ENCODE results near the gene RABGGTB.
"Not testable (repeated sequence)": the region's sequence is repeated elsewhere in the genome, so short reads cannot be mapped to it uniquely, and the experiment has no call there.

Gene RABGGTB

DNA sequence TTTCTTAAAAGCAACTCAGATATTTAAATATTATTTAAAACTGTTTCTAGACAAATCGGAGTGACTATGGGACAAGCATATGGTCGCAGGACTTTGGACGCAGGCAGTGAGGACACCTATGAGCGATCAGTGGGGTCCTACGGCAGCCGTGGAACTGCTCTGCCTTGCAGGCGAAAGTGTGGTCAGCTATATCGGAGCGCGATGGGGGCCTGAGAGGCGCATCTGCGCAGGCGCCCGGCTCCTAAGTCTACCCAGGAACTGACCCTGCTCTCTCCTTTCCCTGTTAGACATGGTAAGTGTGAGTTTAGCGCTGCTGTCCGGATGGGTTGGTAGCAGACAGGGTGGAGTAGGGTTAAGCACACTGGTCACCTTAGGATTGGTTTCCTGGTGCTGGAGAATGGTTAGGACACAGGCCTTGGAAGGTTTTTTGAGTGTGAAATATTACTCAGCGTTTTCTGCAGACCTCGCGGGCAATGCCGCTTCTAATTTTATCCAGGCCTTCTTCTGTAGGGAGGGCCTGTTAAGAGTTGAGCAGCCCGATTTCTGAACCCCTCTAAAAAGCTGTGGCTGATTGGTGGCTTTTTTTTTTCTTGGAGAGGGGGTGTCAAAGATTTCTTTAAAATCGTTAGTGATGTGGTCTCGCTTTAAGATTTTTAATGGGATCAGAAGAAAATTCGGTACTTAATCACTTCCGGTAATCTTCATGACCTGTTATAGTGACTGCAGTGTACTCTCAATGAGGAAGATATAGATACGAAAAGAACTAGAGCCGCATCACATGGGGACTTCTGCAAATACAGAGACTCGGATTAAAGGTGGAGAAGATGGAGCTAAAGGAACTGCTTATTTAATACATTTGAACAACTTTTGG, at the start of gene RABGGTB:
Gene RABGGTB, plus strand, starts transcription at position 274 of the 871 bp plus-strand sequence. Its CDS starts 16 bp downstream, at position 290.
- DNase-seq (ENCODE audit: low read depth, low spot score): peak; percentile 86

DNA sequence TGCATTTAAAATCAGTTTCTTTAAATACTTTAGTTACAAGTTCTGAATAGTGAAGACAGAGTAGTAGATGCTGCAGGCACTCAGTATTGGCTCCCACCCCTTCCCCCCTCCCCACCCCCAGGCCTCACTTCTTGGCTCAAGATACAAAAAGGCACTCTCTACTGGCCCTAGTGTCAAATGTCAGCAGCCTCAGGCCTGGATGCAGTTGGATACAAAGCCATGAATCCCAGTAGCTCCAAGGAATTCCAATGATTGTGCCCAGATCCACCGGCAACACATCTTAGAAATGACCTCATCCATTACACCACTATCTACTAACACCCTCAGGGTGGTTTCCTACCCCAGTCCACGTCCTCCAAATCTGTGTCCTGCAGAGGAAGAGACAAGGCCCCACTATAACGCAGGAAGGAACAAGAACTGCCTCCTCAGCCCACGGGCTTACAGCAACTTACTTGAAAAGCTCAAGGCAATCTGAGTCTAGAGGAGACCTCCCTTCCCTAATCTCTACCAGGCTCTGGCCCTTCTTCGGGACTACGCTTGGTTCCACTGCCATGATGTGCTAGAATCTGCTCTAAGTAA, 43.9 kb upstream of the RABGGTB start:
- DNase-seq (ENCODE audit: low read depth, low spot score): no peak

DNA sequence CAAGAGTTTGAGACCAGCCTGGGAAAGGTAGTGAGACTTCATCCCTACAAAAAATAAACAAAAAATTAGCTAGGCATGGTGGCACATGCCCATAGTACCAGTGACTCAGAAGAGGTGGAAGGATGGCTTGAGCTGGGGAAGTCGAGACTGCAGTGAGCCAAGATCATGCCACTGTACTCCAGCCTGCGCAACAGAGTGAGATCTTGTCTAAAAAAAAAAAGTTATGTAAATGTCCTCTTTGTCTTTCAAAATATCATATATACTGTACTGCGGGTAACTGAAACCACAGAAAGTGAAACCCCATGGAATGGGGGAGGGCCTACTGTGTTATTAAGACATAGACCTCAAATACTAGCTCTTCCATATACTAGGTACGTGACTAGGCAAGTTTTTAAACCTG, 40.8 kb upstream of the RABGGTB start:
- DNase-seq (ENCODE audit: low read depth, low spot score): no peak

DNA sequence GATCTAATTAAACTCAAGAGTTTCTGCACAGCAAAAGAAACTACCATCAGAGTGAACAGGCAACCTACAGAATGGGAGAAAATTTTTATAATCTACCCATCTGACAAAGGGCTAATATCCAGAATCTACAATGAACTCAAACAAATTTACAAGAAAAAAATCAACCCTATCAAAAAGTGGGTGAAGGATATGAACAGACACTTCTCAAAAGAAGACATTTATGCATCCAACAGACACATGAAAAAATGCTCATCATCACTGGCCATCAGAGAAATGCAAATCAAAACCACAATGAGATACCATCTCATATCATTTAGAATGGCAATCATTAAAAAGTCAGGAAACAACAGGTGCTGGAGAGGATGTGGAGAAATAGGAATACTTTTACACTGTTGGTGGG, 28.8 kb upstream of the RABGGTB start:
- not testable (repeated sequence) for DNase-seq (ENCODE audit: low read depth, low spot score)

DNA sequence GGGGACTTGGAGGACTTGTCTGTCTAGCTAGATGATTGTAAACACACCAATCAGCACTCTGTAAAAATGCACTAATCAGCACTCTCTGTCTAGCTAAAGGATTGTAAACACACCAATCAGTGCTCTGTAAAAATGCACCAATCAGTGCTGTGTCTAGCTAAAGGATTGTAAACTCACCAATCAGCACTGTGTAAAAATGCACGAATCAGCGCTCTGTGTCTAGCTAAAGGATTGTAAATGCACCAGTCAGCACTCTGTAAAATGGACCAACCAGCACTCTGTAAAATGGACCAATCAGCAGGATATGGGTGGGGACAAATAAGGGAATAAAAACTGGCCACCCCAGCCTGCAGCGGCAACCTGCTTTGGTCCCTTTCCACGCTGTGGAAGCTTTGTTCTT, 27.5 kb upstream of the RABGGTB start:
- not testable (repeated sequence) for DNase-seq (ENCODE audit: low read depth, low spot score)

DNA sequence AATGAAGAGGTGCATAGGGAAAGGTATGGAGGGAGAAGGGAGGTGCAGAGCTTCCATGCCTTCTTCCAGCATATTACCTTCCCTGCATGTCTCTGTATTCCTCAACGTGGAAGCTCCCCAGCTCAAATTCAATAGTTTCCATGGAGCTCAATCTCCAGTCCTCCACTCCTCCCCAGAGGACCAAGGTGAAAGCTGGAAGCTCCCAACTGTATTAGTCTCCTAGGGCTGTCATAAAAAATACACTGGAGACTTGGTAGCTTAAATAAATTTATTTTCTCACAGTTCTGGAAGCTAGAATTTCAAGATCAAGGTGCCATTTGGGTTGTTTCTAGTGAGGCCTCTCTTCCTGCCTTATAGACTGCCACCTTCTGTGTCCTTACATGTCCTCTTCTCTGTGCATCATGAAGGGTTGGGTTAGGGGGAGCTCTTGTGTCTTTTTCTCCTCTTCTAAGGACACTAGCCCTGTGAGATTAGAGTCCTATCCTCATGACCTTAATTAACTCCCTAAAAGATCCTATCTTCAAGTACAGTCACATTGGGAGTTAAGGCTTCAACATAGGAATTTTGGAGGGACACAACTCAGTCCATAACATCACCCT, 21.9 kb upstream of the RABGGTB start:
- DNase-seq (ENCODE audit: low read depth, low spot score): no peak

DNA sequence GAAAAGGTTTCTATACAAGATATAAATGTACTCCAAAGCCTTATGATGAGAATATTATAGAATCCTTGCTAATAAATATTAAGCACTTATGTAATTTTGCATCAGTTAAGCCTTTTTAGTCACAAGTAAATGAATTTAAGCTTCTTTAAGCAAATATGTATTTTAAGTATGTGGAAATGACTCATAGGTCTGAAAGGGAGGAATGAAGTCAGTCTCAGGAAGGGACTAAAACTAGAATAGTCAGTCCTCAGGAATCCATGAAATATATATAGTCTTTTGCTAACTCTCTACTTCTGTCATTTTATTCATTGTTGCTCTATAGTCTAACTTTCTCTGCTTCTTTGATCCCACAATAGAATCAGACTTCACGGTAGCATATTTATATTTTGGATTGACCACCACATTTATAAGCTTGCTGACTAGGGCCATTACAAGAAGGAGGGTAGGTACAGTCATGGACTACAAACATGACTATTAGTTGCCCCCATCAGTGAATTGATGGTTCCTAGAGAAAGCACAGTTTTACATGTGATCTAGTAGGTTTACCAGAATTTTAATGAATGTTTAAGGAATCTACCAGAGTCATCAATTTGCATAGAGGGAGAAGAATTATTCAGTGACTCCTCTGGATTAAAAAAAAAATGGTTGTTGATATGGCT, 20.2 kb upstream of the RABGGTB start:
- no peak for DNase-seq (ENCODE audit: low read depth, low spot score)

DNA sequence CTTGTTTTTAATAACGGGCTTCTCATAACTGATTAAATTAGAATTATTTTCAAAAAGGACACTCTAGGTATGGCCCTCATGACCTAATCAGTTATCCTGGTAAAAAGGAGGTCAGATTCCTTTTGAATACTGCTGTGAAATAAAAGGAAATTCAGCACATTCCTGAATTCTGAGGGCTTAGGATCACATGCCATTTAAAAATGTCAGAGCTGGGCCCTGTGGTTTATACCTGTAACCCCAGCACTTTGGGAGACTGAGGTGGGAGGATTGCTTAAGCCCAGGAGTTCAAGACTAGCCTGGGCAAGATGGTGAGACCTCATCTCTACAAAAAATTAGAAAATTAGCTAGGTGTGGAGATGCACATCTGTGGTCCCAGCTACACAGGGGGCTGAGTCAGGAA, 18.0 kb upstream of the RABGGTB start:
- DNase-seq (ENCODE audit: low read depth, low spot score): no peak

DNA sequence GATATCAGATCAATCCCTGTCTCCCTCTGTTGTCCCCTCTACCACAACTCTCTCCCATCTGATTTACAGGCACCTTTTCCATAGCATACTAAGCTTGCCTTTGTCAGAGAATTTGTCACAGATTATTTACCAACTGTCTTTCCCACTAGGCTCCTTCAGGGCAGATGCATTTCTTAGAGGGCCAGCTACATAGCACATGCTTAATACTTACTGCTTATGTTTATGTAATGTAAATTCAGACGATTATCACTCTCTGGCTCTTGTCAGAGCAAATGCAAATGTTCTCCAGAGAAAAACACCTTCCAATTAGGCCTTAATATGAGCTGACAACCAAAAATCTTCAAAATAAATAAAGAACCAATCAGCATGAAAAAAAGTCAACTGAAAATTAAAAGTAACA, 15.3 kb upstream of the RABGGTB start:
- DNase-seq (ENCODE audit: low read depth, low spot score): no peak

DNA sequence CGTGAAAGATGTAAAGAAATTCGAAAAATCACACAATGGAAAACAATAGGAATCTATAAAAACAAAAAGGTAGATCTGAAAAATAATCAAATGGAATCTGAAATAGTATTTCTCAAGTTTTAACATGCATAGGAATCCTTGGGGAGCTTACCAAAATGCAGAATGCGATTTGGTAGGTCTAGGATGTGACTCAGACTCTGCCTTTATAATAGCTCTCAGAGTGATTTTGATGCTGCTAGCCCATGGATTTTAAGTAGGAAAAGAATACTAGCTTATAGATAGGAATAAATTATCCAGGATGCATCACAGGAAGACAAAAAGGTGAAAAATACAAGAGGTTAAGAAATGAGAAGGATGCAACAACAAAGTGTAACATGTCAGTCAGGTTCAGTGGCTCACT, 14.1 kb upstream of the RABGGTB start:
- DNase-seq (ENCODE audit: low read depth, low spot score): no peak

DNA sequence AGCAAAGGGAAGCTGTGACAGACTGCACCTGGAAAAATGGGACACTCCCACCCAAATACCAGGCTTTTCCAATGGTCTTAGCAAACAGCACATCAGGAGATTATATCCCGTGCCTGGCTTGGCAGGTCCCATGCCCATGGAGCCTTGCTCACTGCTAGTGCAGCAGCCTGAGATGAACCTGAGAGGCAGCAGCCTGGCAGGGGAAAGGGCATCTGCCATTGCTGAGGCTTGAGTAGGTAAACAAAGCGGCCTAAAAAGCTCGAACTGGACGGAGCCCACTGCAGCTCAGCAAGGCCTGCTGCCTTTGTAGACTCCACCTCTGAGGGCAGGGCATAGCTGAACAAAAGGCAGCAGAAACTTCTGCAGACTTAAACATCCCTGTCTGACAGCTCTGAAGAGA, 8.2 kb upstream of the RABGGTB start:
- not testable (repeated sequence) for DNase-seq (ENCODE audit: low read depth, low spot score)

DNA sequence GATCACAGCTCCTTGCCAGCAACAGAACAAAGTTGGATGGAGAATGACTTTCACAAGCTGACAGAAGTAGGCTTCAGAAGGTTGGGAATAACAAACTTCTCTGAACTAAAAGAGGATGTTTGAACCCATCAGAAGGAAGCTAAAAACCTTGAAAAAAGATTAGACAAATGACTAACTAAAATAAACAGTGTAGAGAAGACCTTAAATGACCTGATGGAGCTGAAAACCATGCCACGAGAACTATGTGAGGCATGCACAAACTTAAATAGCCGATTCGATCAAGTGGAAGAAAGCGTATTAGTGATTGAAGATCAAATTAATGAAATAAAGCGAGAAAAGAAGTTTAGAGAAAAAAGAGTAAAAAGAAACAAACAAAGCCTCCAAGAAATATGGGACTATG, 7.4 kb upstream of the RABGGTB start:
- DNase-seq (ENCODE audit: low read depth, low spot score): not testable (repeated sequence)

DNA sequence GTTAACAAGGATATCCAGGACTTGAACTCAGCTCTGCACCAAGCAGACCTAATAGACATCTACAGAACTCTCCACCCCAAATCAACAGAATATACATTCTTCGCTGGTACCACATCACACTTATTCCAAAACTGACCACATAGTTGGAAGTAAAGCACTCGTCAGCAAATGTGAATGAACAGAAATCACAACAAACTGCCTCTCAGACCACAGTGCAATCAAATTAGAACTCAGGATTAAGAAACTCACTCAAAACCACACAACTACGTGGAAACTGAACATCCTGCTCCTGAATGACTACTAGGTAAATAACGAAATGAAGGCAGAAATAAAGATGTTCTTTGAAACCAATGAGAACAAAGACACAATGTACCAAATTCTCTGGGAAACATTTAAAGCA, 5.9 kb upstream of the RABGGTB start:
- not testable (repeated sequence) for DNase-seq (ENCODE audit: low read depth, low spot score)

DNA sequence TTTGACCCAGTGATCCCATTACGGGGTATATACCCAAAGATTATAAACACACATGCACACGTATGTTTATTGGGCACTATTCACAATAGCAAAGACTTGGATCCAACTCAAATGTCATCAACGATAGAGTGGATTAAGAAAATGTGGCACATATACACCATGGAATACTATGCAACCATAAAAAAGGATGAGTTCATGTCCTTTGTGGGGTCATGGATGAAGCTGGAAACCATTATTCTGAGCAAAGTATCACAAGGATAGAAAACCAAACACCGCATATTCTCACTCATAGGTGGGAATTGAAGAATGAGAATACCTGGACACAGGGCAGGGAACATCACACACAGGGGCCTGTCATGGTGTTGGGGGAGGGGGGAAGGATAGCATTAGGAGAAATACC, 2.1 kb upstream of the RABGGTB start:
- DNase-seq (ENCODE audit: low read depth, low spot score): not testable (repeated sequence)

DNA sequence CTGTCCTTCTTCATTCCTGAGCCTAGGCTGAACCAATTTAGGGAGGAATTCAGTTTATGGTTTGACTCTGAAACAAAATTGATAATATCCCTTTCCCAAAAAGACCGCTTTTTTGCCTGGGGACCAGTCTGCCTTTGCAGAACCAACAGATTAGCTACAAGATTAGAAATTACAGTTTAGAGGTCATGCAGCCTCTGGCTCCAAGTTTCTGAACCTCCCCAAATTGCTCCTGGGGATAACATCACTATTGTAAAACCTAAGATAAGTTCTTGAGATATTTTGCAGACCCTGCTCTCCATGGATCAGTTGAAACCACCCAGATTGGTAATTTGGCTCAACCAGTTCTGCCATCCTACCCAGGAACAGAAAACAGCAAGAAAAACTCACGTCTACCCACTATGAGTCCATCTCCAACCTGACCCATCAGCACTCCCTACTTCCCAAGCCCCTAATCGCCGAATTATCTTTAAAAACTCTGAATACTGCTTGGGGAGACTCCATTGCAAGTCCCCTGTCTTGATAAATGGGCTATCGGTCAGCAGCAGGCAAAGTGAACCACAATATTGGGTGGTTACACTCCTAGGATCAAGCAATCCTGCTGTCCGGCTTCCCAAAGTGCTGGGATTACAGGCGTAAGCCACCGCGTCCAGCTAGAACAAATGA, 605 bp upstream of the RABGGTB start:
- no peak for DNase-seq (ENCODE audit: low read depth, low spot score)

DNA sequence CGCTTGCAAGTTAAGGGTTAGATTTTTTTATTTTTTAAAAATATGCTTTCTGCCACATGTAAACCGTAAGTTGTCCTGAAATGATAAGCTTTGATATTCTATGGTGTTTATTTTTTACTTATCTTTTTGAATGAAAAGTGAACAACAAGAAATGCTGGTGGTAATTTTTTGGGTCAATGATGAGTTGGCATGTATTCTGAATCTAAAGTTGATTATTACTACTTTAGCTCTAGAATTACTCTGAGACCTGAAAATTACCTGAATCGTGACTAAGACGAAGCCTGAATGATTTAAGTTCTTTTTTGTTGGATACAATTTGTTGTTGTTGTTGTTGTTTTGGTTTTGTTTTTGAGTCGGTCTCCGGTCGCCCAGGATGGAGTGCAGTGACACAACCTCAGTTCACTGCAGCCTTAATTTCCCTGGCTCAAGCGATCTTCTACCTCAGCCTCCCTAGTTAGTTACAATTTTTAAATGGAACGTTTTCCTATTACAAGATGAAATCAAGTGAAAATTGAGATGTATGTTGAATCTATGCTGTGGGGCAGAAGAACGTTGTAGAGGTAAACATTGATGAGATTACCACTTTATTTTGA, 941 bp downstream of the RABGGTB start:
- no peak for DNase-seq (ENCODE audit: low read depth, low spot score)

DNA sequence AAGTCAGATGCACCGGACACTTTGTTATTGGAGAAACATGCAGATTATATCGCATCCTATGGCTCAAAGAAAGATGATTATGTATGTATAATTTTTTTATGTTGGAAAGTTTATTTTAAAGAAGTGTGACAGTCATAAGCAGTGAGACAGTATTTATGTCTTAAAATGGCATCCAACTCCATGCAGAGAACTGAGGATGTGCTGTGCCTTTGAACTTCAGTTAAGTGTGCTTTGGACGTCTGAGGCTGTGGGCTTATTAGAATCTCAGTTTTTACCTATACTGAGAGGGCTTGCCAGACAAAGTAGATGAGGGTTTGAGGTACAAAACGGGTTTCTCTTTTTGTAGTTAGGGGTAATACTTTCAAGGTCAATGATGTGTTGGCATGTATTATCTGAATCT, 1.5 kb downstream of the RABGGTB start:
- DNase-seq (ENCODE audit: low read depth, low spot score): no peak

DNA sequence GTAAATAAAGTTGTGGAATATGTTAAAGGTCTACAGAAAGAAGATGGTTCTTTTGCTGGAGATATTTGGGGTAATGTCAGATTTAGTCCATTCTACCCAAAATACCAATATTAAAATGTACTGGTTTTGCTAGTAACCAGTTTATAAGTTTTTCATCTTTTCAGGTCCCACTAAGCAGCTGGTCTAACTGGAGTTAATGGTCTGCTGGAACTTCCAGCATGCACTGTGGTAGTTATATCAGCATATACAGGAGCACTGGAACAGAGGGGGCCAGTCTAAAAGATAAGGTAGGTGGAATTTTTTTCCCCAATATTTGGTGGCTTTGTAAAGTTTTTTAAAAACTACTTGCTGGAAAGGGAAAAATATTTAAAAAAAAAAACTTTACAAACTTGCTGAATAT, 3.9 kb downstream of the RABGGTB start:
- DNase-seq (ENCODE audit: low read depth, low spot score): no peak

DNA sequence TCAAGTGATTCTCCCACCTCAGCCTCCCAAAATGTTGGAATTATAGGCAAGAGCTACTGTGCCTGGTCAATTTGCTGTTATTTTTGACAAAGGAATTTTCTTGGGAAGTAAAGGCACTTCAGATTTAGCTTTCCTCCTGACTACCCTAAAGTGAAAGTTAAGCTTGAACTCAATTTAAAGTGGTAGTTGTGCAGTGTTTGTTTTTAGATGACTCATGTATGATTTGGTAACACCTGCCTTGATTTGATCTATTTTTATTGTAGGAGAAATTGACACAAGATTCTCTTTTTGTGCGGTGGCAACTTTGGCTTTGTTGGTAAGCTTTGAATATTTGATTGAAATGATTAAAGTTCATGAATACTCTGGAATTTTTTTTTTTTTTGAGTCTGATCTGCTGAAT, 5.0 kb downstream of the RABGGTB start:
- no peak for DNase-seq (ENCODE audit: low read depth, low spot score)

DNA sequence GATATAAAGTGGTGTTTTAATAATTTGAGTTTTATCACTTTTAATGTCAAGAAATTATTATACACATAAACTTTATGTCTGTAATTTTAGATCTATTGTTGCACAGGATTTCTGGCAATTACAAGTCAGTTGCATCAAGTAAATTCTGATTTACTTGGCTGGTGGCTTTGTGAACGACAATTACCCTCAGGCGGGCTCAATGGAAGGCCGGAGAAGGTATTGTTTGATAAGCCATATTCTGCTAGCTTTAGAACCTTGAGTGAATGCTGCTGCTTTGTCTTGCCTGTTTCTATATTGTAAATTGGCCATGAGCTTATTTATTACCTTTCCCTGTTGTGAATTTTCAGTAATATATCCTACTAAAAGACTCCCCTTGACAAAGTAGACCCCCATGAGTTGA, 6.0 kb downstream of the RABGGTB start:
- DNase-seq (ENCODE audit: low read depth, low spot score): no peak

DNA sequence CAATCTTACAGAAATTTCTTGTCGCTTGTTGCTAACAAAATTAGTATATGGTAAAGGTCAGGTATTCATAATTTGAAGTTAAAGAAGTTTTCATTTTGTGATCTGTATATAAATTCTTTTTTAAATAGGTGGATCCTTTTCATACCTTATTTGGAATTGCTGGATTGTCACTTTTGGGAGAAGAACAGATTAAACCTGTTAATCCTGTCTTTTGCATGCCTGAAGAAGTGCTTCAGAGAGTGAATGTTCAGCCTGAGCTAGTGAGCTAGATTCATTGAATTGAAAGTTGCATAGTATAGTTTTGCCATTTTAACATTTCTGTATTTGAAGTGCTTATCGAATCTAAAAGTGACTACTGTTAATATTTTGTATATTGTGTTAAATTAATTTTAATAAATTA, 8.3 kb downstream of the RABGGTB start:
- DNase-seq (ENCODE audit: low read depth, low spot score): no peak

All from brain pericyte (primary cell).